ENCODE results near the gene CHIC2.

- TF ChIP-seq CTCF (IDR thresholded peaks at IDR 0.05; ENCODE audit: insufficient read depth, low read length) (no peak), POLR2AphosphoS5 (IDR thresholded peaks at IDR 0.05; ENCODE audit: low read depth) (no peak)
Measured at GRCh38 chr4:54094451-54094850, 30.0 kb upstream of the CHIC2 start.
